Panc1 (cell line): ENCODE results near the gene HACD4. TPM values are rescaled to one million over a fixed set of nuclear protein-coding genes. Genes with fewer than 3 reads are reported as not detected.

Source experiments
- ATAC-seq: fragments of 200-7000 bp; cut with Tn5 transposase; 2 replicates; pipeline ENCODE4 v1.9.1; 2020; ENCODE audit warnings: mild to moderate bottlenecking, moderate library complexity
- Bru-seq: library from RNA; stranded (reverse); fragments of 400-500 nt; gene quantifications from one replicate; lab custom pipeline; 2021; lab: Mats Ljungman, UMichigan
- BruChase-seq, 2 experiments: library from RNA; stranded (reverse); fragments of 400-500 nt; gene quantifications; one replicate each; lab custom pipeline; 2021; lab: Mats Ljungman, UMichigan
- BruUV-seq: library from RNA; stranded (reverse); fragments of 400-500 nt; replicated peaks from 2 replicates; lab custom pipeline; 2021; lab: Mats Ljungman, UMichigan
- CTCF ChIA-PET: fragments of 300-600 bp; sonication (Branson Sonifier 250); formaldehyde crosslinking; loops from one replicate; lab custom pipeline; 2022; ENCODE audit warnings: antibody characterized with exemption; lab: Charles Lee
- POLR2A ChIA-PET: fragments of 300-600 bp; sonication (Branson Sonifier 250); formaldehyde crosslinking; loops from one replicate; lab custom pipeline; 2022; ENCODE audit warnings: antibody characterized with exemption; lab: Charles Lee
- DNase-seq: peaks from one replicate; pipeline ENCODE4 v3.0.0-alpha.2; 2010; ENCODE audit warnings: low read depth, low spot score
- H3K27ac ChIP-seq: 2 replicates; pipeline ENCODE4 v1.5.1; 2011; ENCODE audit warnings: mild to moderate bottlenecking, low read length, inconsistent platforms
- H3K27me3 ChIP-seq: fragments of 200-500 bp; sonication (Bioruptor generic); 2 replicates; pipeline ENCODE4 v1.6.0; 2014; ENCODE audit warnings: low read length, inconsistent platforms; ENCODE audit not compliant: control insufficient read depth, insufficient read depth
- H3K36me3 ChIP-seq: fragments of 200-500 bp; sonication (Bioruptor generic); 2 replicates; pipeline ENCODE4 v1.5.1; 2014; ENCODE audit warnings: inconsistent platforms, mild to moderate bottlenecking, low read length, moderate library complexity; ENCODE audit not compliant: control insufficient read depth, insufficient read depth
- H3K4me1 ChIP-seq: 2 replicates; pipeline ENCODE4 v1.5.1; 2011; ENCODE audit warnings: inconsistent platforms, mild to moderate bottlenecking, low read length, moderate library complexity; ENCODE audit not compliant: control insufficient read depth, insufficient read depth
- H3K4me3 ChIP-seq, 2 experiments: 2 replicates each; pipeline ENCODE4 v1.5.1; 2011 to 2012; ENCODE audit warnings: low read depth in 2 of 2, low read length in 2 of 2, mild to moderate bottlenecking in 2 of 2, inconsistent platforms in 1 of 2, moderate library complexity in 1 of 2
- H3K9me3 ChIP-seq: fragments of 200-500 bp; sonication (Bioruptor generic); 2 replicates; pipeline ENCODE4 v1.5.1; 2014; ENCODE audit warnings: low read depth, mild to moderate bottlenecking, inconsistent platforms, low read length, moderate library complexity; ENCODE audit not compliant: control insufficient read depth, insufficient read depth
- CTCF ChIP-seq: fragments of 450-650 bp; IDR thresholded peaks from 2 replicates; pipeline ENCODE4 v1.5.1; 2017; ENCODE audit warnings: mild to moderate bottlenecking
- POLR2AphosphoS5 ChIP-seq: IDR thresholded peaks from 2 replicates; pipeline ENCODE4 v1.6.1; 2012; ENCODE audit warnings: mild to moderate bottlenecking, low read depth, low read length, moderate library complexity
- REST ChIP-seq, 2 experiments: IDR thresholded peaks; 2 replicates each; pipeline ENCODE4 v1.6.1; 2011 to 2012; ENCODE audit warnings: low read depth in 2 of 2, control low read depth in 1 of 2, low read length in 1 of 2, mild to moderate bottlenecking in 1 of 2, moderate library complexity in 1 of 2; ENCODE audit not compliant: insufficient read depth in 1 of 2
- SIN3A ChIP-seq: IDR thresholded peaks from 2 replicates; pipeline ENCODE4 v1.6.1; 2012; ENCODE audit warnings: low read depth, mild to moderate bottlenecking, low read length, moderate library complexity, borderline replicate concordance; ENCODE audit not compliant: insufficient read depth
- TCF7L2 ChIP-seq: IDR thresholded peaks from 2 replicates; pipeline ENCODE4 v1.6.1; 2011; ENCODE audit warnings: mild to moderate bottlenecking, low read depth, low read length, inconsistent platforms
- in situ Hi-C: cut with HindIII; loops from 2 replicates; pipeline ENCODE4 v1.10.0; 2016; ENCODE audit warnings: low sequenced_read_pairs, low pct_unique_long_range_greater_than_20kb
- intact Hi-C: fragments of 100-400 bp; cut with micrococcal nuclease; formaldehyde crosslinking; loops from one replicate; pipeline ENCODE4 v1.10.0; 2022; ENCODE audit not compliant: unreplicated experiment
- long read RNA-seq: library from polyadenylated mRNA; unstranded; transcript quantifications from one replicate; pipeline ENCODE4 v2.0.0, GENCODE V29; 2021; ENCODE audit not compliant: unreplicated experiment
- polyA plus RNA-seq: library from polyadenylated mRNA; unstranded; fragments of >200 nt; gene quantifications from one replicate; pipeline ENCODE4 v1.2.1, GENCODE V29; 2012; ENCODE audit warnings: missing spikeins; ENCODE audit not compliant: insufficient read length
- total RNA-seq: library from RNA; stranded (reverse); gene quantifications from one replicate; pipeline ENCODE4 v1.2.1, GENCODE V29; 2021; ENCODE audit not compliant: unreplicated experiment

HACD4 gene
- total RNA-seq = 0.13 TPM
- polyA plus RNA-seq = 0.04 TPM
- Bru-seq, nascent RNA = percentile 15 among the genes with signal in this experiment
- percentile 13 among the genes with signal in this experiment for BruChase-seq, experiment 1, labeled RNA remaining after a 2-hour chase
- percentile 11 among the genes with signal in this experiment for BruChase-seq, experiment 2, labeled RNA remaining after a 6-hour chase
- long read RNA-seq, partial matches to known transcripts = 0 of 2 reads
- long read RNA-seq, other reads (novel, unspliced or antisense) = 2 of 2 reads

- intact Hi-C loops (no loop called here), in situ Hi-C loops (no loop called here)
- no peak for TF ChIP-seq REST (IDR thresholded peaks at IDR 0.05; ENCODE audit: insufficient read depth in 1 of 2, low read depth in 2 of 2, low read length in 1 of 2)
- no peak for TF ChIP-seq SIN3A
- TF ChIP-seq TCF7L2 = no peak
- no peak for TF ChIP-seq POLR2AphosphoS5
- TF ChIP-seq CTCF = no peak
- Histone ChIP-seq H3K27ac (no peak within 1 kb of the TSS), H3K27me3 (no peaks in the 10 kb centered on the region), H3K9me3 (no peaks in the 10 kb centered on the region), H3K36me3 (no peaks in the 10 kb centered on the region), H3K4me3 (peak within 1 kb of the TSS; percentile 6 to 18; a peak in 2 of 4 replicates), H3K4me1 (no peaks in the 10 kb centered on the region)
- DNase-seq = no peak
- ATAC-seq = no peak
- POLR2A ChIA-PET = interaction anchor here (0.6 kb wide), 1 partner anchor 288 kb away, joined by 7 read pairs; no protein-coding TSS in a partner anchor
- CTCF ChIA-PET = no interaction called here
- no TSS peak for BruUV-seq
These were observed at the start of gene HACD4 for GRCh38 chr9:21031091-21031807. TSS of gene HACD4 (minus strand) at chr9:21031640. CDS start at chr9:21031590, 50 bp downstream.

GRCh38 chr9:21080793-21081192, 49.4 kb upstream of the HACD4 start:
- CTCF ChIA-PET = no interaction called here
- H3K36me3 ChIP-seq = no peaks in the 10 kb centered on the region
- no peaks in the 10 kb centered on the region for H3K27me3 ChIP-seq
- no peaks in the 10 kb centered on the region for H3K4me1 ChIP-seq
- DNase-seq (no peak), ATAC-seq (no peak)
- H3K9me3 ChIP-seq = no peaks in the 10 kb centered on the region
- no TSS peak for BruUV-seq
- intact Hi-C loops = no loop called here
- in situ Hi-C loops = no loop called here
- no peak overlapping the region for H3K27ac ChIP-seq
- no peak overlapping the region for H3K4me3 ChIP-seq
- POLR2A ChIA-PET = no interaction called here
- TF ChIP-seq SIN3A = no peak
- TF ChIP-seq REST (IDR thresholded peaks at IDR 0.05; ENCODE audit: insufficient read depth in 1 of 2, low read depth in 2 of 2, low read length in 1 of 2) = no peak
- no peak for TF ChIP-seq CTCF
- TF ChIP-seq POLR2AphosphoS5 = no peak
- no peak for TF ChIP-seq TCF7L2
